LoVo (cell line): ENCODE measurements around the gene ULK4.
"Not testable (repeated sequence)": the region's sequence is repeated elsewhere in the genome, so short reads cannot be mapped to it uniquely, and the experiment has no call there.

Source experiments
- DNase-seq: peaks from one replicate; pipeline ENCODE4 v3.0.0-alpha.2; 2016; ENCODE audit warnings: low spot score

The ULK4 gene

DNA sequence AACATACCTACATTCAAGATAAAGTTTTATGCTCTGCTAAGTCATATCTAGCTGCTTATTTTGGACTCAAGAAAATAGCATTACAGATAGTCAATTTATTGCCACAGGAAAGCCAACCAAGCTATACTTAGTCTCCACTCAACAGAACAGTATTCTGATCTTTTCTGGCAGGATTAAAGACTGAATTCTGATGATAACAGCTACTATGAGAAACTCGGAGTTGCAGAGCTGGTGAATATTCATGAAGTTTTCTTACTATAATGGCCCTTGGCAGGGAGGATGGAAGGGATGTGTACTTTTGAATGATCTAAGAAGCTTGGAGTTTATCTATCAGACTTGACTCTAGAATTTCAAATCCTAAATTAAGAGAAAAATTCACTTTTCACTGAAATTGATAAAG, 524.9 kb downstream of the ULK4 start:
- no peak for DNase-seq

DNA sequence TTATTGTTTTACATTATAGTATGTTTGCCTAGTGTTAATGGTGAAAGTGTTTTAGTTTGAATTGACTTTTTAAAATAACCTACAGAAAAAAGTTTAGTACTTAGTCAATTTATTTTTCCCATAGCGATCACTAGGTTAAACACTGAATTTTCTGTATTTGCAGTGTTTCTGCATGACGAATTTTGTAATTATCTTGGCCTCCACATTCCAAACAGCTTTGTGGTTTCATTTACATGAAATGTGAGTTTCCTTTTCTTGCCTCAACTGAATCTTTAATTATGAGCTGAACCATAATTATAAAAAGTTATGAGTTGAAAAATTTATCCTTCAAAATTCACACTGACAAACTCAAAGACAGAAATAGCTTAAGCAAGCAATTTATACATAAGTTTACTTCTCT, 527.1 kb downstream of the ULK4 start:
- no peak for DNase-seq

DNA sequence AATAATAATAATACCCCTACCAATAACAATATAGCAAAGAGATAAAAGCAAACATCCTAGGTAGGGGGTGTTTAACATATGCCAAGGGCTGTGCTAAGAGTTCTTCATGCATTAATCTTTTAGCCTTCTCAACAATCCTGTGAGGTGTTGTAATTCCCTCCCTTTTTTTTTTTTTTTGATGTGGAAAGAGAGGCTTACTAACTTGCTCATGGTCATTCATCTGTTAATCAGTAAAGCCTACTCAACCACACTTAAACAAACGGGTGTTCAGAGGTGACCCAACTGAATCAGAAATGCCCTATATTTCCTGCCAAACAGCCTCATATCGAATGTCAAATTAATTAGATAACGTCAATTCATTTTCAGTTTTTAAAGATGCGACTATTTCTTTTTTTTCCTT, 530.5 kb downstream of the ULK4 start:
- no peak for DNase-seq

DNA sequence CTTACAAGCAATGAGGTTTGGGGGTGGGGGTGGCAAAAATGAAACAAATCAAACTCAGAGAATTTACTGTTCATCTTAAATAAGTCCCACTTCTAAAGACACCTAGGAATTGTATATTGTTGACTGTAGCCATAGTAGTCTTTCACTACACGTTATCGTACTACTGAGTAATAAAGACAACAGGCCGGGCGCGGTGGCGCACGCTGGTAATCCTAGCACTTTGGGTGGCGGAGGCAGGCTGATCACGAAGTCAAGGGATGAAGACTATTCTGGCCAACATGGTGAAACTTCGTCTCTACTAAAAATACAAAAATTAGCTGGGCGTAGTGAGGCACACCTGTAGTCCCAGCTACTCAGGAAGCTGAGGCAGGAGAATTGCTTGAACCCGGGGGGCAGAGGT, 531.0 kb downstream of the ULK4 start:
- no peak for DNase-seq

DNA sequence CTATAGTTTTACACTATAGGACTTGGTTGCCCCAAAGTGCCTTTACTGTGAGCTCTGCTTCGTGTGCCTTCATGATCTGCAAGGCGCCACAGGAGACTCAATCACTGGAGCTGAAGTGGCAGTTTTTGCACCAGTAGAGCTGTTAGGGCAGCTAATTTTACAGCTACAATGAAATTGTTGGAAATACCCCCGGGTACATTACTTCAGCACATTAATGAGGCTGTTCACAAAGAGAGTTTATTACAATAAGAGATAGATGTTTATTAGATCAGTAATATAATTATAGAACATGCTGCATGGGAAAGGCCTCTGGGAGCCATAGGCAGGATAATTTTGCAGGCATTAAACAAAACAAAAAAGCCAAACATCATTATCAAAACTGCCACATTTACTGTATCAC, 531.5 kb downstream of the ULK4 start:
- DNase-seq: no peak

DNA sequence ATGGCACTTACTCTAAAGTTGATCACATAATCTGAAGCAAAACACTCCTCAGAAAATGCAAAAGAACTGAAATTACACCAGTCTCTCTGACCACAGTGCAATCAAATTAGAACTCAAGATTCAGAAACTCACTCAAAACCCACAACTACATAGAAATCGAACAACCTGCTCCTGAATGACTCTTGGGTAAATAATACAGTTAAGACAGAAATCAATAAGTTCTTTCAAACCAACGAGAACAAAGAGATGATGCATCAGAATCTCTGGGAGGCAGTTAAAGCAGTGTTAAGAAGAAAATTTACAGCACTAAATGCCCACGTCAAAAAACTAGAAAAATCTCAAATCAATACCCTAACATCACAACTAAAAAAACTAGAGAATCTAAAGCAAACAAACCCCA, 535.4 kb downstream of the ULK4 start:
- no peak for DNase-seq

DNA sequence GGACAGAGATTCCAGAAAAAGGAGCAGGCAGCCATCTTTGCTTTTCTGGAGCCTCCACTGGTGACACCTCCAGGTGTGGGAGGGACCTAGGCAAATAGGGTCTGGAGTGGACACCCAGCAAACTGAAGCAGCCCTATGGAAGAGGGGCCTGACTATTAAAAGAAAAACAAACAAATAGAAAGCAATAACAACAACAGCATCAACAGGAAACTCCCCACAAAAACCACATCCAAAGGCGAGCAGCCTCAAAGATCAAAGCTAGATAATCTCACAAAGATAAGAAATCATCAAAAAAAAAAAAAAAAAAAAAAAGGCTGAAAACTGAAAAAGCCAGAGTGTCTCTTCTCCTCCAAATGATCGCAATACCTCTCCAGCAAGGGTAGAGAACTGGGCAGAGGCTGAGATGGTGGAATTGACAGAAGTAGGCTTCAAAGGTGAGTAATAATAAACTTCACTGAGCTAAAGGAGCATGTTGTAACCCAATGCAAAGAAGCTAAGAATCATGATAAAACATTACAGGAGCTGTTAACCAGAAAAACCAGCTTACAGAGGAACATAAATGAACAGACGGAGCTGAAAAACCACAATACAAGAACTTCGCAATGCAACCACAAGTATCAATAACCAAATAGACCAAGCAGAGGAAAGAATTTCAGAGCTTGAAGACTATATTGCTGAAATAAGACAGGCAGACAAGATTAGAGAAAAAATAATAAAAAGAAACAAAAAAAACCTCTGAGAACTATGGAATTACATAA, 537.2 kb downstream of the ULK4 start:
- no peak for DNase-seq

DNA sequence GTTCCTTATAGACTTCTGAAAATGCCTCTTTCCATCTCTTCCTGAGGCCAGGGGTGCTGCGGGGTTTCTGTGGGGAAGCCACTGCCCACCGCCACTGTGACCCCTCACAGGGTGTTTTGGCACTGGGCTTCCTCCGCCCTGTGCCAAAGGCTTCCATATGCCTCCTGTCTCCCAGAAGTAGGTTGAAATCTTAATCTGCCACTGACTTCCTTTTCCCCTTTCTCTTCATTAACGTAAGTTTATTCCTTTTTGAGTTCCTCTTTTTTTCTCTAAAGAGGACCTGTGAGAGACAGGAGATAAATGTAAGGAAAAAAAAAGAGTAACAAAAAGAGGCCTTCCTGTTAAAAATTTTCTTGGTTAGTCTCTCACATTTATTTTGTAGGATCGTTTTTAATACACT, 542.1 kb downstream of the ULK4 start:
- no peak for DNase-seq

DNA sequence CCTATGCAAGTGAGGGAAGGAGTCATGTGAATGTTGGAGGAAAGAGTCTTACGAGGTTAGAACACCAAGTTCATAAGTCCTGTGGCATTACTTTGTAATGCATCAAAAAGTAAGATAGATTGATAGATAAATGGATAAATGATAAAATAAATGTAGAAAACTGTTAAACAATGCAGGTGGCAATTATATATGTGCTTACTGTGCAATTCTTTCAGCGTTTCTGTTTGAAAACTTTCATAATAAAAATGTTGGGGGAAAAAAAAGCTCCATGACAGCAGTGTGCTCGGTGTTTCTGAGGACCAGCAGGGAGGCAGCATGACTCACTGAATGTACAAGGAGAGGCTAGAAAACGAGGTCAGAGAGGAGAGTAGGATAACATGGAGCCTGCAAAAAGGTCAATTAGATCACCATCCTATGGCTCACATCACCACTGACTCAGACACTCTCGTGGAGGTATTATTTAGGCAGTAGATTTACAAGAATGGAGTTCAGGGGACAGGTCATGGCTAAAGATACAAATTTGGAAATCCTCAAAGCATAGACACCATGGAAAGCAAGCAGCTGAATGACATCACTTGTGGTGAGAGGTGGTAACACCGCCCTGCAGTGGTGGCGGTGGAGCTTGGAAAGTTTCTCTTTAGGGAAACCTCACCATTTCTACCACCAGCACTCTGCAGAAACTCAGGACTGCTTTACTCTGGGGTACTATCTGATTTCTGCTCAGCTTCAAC, 542.8 kb downstream of the ULK4 start:
- no peak for DNase-seq

DNA sequence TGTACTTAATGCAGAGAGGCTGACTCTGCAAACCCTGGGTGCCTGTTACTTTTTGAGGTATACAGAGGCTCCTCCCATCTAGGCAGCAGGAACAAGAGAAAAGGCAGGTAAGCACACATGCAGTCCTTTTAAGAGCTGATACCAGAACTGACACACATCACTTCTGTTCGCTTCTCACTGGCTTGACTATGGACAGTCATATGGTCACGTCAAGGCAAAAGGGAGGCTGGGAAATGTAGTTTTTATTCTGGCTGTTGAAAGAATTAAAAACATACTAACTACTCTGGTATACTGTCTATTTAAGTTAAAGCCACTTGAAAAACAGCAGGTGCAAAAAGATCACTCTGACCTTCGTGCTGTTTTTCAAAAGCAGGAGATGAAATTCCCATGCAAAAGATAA, 544.3 kb downstream of the ULK4 start:
- no peak for DNase-seq

DNA sequence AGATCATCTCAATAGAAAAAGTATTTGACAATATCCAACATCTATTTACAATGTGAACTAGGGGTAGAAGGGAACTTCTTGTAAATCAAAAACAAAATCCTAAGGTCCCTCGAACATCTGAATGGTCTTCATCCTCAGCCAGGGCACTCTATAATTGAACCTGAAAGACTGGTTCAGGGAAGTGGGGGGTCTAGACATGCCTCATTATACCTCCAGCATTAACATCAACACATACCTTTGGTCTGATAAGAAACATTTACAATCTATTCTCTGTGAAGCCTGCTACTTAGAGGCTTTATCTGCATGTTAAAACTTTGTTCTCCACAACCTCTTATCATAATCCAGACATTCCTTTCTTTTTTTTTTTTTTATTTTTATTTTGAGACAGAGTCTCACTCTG, 550.8 kb downstream of the ULK4 start:
- no peak for DNase-seq

DNA sequence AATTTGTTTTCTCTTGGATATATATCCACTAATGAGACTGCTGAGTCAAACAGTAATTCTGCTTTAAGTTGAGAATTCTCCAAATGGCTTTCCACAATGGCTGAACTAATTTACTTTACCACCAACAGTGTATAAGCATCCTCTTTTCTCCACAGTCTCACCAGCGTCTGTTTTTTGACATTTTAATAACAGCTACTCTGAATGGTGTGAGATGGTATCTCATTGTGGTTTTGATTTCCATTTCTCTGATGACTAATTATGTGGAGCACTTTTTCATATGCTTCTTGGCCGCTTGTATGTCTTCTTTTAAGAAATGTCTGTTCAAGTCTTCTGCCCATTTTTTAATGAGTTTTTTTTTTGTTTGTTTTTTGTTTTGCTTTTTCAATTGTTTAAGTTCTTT, 556.4 kb downstream of the ULK4 start:
- no peak for DNase-seq

DNA sequence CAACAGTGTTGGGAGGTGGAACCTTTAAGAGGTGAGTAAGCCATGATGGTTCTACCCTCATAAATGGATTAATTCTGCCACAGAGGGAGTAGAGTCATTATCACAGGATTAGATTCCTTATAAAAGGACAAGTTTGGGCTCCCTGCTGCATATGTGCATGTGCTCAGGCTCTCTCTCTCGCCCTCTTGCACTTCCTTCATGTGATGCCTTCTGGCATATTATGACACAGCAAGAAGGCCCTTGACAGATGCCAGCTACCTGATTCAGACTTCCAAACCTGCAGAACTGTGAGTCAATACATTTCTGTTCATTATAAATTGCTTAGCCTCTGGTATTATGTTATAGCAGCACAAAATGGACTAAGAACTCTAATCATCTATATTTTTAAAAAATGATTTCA, 557.3 kb downstream of the ULK4 start:
- DNase-seq: no peak

DNA sequence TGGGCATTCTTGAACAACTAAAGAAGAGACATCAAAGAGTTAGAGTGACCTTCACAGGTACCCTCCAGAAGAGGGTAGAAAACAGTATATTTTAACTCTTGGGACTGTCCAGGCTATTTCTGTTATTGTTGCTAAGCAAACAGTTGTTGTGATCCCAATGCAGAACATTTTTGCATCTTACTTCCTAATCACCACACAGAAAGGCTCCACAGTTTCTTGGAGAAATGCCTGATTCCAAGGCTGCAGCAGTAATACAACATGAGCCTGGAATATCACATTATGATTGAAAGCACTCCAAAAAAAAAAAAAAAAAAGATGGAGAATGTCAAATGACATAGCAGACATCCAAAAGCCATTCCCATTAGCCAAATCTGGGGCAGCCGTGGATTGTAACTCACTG, 567.0 kb downstream of the ULK4 start:
- no peak for DNase-seq

DNA sequence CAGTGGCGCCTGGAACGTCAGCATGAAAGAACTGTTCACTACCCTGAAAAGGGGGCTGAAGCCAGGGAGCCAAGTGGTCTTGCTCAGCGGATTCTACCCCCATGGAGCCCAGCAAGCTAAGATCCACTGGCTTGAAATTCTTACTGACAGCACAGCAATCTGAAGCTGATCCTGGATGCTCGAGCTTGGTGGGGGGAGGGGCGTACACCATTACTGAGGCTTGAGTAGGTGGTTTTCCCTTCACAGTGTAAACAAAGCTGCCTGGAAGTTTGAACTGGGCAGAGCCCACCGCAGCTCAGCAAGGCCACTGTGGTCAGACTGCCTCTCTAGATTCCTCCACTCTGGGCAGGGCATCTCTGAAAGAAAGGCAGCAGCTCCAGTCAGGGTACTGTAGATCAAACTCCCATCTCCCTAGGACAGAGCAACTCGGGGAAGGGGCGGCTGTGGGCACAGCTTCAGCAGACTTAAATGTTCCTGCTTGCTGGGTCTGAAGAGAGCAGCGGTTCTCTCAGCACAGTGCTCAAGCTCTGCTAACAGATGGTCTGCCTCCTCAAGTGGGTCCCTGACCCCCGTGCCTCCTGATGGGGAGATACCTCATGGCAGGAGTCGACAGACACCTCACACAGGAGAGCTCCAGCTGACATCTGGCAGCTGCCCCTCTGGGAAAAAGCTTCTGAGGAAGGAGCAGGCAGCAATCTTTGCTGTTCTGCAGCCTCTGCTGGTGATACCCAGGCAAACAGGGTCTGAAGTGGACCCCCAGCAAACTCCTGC, 591.0 kb downstream of the ULK4 start:
- not testable (repeated sequence) for DNase-seq

DNA sequence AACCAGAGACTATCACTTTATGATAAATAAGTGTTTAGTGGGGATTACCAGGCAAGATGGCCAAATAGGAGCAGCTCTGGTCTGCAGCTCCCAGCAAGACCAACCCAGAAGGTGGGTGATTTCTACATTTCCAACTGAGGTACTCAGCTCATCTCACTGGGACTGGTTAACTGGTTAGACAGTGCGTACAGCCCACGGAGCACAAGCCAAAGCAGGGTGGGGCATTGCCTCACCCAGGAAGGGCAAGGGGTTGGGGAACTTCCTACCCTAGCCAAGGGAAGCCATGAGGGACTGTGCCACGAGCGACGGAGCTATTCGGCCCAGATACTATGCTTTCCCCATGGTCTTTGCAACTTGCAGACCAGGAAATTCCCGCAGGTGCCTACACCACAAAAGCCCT, 591.6 kb downstream of the ULK4 start:
- no peak for DNase-seq

DNA sequence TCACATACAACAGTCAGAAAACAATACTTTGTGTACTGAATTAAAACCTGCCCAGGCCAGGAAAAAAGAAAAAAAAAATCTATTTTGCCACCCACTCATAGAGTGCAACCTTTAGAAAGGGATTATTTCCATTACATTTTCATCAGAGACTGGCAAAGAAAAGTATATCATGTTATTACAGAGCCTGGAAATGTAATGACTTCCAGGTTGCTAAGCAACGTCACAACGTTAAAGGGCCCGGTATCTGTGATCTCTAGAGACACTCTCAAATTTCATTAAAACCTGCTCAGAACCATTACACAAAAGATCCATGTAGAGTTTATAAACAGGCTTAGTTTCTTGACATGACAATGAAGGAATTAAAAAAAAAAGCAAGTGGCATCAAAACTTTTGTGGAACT, 592.1 kb downstream of the ULK4 start:
- DNase-seq: no peak

DNA sequence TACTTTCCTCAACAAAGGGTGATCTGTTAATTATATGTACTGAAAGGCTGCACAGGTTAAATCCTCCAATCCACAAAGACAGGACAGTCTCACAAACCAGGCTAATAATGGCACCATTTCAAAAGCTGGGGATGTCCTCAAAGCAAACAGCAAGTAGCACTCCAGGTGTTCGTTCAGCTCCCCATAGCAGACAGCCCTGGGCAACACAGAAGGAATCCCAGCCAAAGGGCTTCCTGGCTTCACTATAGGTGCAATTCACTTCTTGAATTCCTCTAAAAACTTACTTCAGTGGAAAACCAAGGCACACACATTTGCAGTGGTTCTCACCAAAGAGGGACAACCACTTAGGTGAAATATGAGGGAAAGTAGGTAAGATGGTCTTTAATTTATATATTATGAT, 595.9 kb downstream of the ULK4 start:
- DNase-seq: no peak

DNA sequence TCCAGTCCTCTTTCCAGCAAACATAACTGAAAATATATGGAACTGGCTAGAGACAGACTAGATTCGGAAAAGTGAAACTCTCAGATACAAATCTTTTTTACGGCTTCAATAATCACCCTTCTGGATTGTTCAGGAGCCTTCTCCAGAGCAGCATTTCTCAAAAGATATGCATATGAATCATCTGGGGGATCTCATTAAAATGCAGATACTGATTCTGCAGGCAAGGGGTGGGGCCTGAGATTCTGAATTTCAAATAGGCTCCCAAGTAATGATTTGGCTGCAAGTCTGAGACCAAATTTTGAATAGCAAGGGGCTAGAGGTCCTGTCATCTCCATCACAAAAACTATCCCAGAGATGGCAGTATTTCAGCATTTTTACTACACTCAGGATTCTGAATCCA, 597.2 kb downstream of the ULK4 start:
- DNase-seq: no peak

DNA sequence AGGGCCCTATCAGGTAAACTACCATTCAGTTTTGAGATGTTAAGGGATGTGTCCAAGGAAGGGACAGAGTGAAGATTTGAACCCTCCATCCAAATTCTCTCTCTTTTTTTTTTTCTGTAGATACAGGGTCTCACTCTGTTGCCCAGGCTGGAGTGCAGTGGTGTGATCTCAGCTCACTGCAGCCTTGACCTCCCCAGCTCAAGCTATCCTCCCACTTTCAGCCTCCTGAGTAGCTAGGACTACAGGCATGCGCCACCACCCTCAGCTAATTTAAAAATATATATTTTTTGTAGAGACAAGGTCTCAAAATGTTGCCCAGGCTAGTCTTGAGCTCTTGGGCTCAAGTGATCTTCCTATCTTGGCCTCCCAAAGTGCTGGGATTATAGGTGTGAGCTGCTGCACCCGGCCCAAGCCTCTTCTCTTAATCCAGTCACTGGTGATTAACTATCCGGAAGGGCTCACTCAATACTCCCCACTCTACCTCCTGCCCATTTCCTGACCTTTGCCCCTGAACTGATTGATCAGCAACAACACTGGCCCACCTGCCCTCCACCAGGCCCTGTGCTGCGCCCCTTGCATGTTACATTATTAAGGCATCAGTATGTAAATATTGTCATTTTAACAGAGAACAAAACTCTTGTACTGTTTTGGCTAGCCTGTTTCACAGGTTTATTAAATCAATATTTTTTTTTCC, 597.9 kb downstream of the ULK4 start:
- no peak for DNase-seq

DNA sequence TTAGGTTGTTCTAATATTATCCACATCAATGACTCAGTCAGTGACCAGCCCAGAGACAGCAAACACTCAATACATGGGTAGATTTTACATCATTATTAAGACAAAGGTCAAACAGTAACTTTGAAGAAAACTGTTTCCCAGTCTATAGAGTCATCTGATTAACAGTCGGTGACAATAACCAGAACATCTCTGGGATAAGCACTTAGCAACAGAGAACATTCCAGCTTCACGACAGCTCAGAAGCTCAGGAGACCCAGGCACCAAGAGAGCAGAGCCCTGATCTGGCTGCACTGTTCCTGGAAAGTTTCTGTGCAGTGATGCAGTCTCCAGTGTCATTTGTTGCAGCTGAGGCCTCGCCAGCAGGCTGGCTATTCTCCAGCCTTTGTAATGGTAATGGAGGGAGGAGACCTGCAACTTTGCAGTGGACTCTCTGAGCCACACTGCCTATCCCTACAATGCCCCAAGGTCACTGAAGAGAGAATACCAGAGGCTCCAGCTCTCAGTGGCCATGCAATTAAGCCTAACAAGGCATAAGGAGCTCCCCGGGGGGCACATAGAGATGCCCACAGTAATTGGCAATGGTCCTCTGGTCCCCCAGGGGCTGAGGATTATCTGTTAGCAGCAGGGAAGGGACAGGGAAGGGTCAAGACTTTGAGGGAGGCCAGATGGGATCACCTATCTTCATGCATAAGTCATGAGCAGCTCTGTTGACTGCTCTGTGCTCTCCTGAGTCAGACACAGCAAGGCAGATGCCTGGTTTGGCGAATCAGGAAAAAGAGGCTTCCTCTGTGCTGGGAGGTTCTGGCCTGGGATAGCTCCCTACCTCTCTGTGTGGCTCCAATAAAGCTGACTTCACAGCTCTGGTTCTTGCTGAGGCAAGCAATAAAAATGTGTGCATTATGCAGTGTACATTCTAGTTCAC, 599.0 kb downstream of the ULK4 start:
- DNase-seq: no peak
